KOPT-K1 (cell line): ENCODE data around the gene NTN4.
"Not testable (repeated sequence)": the region's sequence is repeated elsewhere in the genome, so short reads cannot be mapped to it uniquely, and the experiment has no call there.

Experiments used
- H3K27ac ChIP-seq: fragments of 200-600 bp; sonication (generic); 2 replicates; pipeline ENCODE4 v1.5.1; 2016; ENCODE audit warnings: antibody characterized with exemption, mild to moderate bottlenecking, low read depth, low read length; ENCODE audit not compliant: poor library complexity, severe bottlenecking
- H3K36me3 ChIP-seq: fragments of 200-600 bp; sonication (generic); 2 replicates; pipeline ENCODE4 v1.5.1; 2017; ENCODE audit warnings: antibody characterized with exemption, mild to moderate bottlenecking, low read length, moderate library complexity; ENCODE audit not compliant: insufficient read depth
- H3K9me3 ChIP-seq: fragments of 200-600 bp; sonication (generic); 2 replicates; pipeline ENCODE4 v1.5.1; 2017; ENCODE audit warnings: antibody characterized with exemption, low read length, mild to moderate bottlenecking; ENCODE audit not compliant: insufficient read depth, poor library complexity, severe bottlenecking

Gene NTN4

DNA sequence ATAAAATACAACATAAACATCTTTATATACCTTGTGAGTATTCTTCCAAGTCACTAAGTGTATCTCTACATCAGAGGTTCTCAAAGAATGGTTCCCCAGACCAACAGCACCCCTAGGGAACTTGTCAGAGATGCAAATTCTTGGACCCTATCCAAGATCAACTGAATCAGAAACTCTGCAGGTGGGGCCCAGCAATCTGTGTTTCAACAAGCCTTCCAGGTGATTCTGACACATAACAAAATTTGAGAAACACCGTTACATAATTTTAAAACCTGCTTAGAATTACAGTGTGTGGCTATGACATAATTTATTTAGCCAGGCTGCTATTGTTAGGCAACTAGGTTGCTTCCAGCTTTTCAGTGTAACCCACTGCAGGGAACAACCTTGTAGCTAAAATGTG lies 49.8 kb downstream of the NTN4 start:
- Histone ChIP-seq H3K36me3 (no peaks in the 10 kb centered on the region), H3K9me3 (peaks cover 9% of the 10 kb centered on the region), H3K27ac (no peak overlapping the region)

DNA sequence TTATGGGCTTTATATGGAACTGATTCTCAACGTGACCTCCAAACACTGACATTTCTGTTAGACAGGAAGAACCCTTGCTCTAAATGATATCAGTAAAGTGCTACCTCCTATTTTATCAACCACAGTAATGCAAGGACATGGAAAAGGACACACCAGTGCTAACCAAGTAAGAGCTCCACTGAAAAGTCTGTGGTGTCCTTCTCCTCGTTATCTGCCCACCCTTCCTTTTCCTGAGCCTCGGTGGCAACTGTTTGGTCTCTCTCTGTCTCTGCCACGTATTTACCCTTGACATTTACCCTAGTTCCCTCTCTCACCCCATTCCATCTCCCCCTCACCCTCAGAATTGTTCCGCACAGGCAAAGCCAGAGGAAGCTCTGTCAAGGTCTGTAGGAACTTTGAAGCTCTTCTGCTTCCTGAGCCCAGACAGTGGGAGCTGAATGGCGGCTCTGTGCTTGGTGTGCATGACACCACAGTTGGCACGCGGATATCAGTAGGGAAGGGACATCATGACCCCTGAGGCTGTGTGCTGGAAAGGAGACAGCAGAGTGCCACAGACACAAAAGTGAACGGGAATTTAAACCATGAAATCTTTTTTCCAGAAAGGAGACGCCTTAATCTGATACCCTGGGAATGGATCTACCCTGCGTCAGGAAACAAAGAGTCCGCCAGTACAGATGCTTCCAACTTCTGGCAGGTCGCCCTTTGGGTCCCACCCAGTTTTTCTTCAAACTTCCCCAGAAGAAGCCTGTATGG lies 50.8 kb downstream of the NTN4 start:
- Histone ChIP-seq H3K36me3 (no peaks in the 10 kb centered on the region), H3K27ac (no peak overlapping the region), H3K9me3 (no peaks in the 10 kb centered on the region)

DNA sequence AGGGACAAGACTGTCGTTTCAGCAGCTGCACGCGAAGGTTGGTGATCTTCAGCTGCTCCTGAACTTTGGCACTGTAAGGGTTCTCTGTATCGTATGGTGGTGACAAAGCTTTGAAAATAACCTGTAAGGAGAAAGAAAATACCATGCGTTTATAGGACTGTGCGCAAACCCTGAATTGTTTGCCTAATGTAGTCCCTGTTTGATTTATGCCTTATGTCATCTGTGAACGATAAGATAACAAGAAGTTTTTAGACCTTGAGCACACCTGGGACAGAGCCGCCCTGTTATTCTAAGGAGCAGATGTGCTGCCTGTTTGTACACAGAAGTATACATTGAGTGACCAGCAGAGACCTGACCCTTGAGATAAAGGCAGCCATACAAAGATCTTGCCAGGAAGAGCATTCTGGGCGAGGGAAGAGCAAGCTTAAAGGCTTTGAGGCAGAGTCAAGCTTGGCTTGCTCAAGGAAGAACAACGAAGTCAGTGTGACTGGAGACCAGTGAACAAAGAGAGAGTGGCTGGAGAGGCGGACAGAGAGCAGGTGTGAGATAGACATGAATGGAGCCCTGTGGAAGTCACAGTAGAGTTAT lies 52.4 kb downstream of the NTN4 start:
- H3K36me3 ChIP-seq = no peaks in the 10 kb centered on the region
- H3K9me3 ChIP-seq = no peaks in the 10 kb centered on the region
- no peak overlapping the region for H3K27ac ChIP-seq

DNA sequence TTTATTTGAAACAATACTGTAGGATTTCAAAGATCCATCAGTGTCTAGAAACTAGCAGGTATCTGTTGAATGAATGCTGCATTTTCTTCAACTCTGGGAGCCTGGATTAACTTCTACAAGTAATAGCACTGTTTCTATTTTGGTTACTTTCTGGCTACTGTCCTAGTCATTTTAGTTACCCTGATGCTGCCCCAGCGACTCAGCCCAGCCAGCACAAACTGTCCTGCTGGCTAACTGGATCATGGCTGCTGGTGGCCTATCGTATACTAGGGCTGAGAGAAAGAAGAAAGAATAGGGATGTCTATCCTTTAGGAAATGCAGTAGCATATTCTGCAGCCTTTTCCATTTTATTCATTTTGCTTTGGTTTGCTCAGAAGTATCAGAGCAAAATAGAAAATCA lies 53.9 kb downstream of the NTN4 start:
- H3K36me3 ChIP-seq = no peaks in the 10 kb centered on the region
- H3K27ac ChIP-seq = no peak overlapping the region
- no peaks in the 10 kb centered on the region for H3K9me3 ChIP-seq

DNA sequence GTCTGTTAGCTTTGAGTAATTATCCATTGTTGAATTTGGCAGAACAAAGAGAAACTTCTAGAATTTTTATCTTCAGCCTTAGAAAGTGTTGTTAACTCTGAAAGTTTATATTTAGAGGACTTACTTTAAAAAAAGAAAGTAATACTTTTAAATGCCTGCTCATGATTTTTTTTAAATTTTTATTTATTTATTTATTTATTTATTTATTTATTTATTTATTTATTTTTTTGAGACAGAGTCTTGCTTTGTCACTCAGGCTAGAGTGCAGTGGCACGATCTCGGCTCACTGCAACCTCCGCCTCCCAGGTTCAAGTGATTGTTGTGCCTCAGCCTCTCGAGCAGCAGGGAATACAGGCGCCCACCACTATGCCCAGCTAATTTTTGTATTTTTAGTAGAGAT lies 54.8 kb downstream of the NTN4 start:
- not testable (repeated sequence) for H3K27ac ChIP-seq, H3K36me3 ChIP-seq, H3K9me3 ChIP-seq

DNA sequence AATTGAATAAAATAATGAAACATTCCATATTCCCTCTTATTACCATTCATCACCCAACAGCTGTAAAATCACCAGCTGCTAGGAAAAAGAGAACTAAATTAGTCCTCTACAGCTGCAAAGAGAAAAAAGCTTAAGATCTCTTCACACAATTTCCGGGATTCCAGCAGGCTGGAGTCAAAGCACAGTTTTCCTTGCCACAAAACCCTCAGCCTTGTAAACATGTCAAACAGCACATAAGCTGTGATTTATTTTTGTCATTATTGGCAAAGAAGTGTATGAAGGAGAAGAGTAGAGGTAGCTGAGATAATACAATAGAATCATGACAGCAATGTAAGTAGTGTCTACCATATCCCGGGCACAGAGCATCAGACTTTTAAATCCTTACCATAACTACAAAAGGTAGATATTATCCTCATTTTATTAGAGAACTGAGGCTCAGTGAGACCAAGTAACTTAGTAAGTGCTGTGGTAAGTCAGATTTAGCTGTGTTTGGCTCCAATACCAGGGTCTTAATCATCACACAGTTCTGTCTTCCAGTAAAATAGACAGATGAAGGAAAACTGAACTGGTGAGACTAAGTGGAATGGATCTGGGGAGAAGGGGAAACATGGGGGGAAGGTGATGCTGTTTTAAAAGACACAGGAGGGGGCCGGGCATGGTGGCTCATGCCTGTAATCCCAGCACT lies 57.3 kb downstream of the NTN4 start:
- no peak overlapping the region for H3K27ac ChIP-seq
- no peaks in the 10 kb centered on the region for H3K36me3 ChIP-seq
- H3K9me3 ChIP-seq = no peaks in the 10 kb centered on the region

DNA sequence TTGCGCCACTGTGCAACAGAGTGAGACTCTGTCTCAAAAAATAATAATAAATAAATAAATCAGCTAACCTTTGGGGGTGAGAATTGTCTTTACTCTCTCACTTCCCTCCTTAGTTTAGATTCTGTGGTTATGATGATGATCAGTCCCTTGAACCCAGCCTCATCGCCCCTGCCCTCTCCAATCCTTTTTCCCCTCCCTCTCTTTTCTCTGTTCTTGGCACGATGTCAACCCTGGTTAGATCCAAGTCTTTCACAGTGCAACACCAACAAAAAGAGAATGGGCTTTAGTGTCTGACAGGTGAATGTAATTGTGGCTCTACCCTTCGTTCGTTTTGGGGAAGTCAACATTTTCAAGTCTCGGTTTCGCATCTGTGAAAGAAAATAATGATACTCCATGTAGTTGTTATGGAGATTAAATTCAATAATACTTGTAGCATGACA lies 59.0 kb downstream of the NTN4 start:
- H3K9me3 ChIP-seq = peaks cover 13% of the 10 kb centered on the region
- H3K36me3 ChIP-seq = no peaks in the 10 kb centered on the region
- no peak overlapping the region for H3K27ac ChIP-seq

DNA sequence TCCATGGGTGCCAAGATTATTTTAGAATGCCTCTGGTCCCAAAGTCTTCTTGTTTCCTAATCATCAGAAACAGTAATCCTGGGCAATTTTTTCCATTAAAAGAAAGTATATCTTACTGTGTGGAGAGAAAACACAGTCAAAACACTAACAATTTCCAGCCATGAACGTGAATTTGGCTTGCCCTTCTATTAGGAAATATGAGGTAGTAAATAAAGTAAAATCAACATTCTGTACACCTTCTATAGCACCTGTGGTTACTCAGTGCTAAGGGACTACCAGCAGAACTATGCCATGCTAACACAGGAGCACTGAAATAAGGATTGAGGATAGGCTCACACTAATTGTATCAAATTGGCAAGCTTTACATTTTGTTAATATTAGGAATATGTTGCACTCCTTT lies 60.1 kb downstream of the NTN4 start:
- peaks cover 18% of the 10 kb centered on the region for H3K9me3 ChIP-seq
- H3K36me3 ChIP-seq = no peaks in the 10 kb centered on the region
- no peak overlapping the region for H3K27ac ChIP-seq

DNA sequence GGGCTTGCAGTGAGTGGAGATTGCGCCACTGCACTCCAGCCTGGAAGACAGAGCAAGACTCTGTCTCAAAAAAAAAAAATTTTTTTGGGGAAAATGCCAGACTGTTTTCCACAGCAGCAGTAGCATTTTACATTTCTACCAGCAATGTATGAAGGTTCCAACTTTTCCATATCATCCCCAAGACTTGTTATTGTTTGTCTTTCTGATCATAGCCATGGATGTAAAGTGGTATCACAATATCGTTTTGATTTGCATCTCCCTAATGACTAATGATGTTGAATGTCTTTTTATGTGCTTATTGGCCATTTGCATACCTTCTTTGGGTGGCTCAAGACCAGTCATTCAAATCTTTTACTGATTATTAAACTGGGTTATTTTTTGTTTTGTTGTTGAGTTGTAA lies 63.7 kb downstream of the NTN4 start:
- no peak overlapping the region for H3K27ac ChIP-seq
- peaks cover 18% of the 10 kb centered on the region for H3K9me3 ChIP-seq
- H3K36me3 ChIP-seq = no peaks in the 10 kb centered on the region

DNA sequence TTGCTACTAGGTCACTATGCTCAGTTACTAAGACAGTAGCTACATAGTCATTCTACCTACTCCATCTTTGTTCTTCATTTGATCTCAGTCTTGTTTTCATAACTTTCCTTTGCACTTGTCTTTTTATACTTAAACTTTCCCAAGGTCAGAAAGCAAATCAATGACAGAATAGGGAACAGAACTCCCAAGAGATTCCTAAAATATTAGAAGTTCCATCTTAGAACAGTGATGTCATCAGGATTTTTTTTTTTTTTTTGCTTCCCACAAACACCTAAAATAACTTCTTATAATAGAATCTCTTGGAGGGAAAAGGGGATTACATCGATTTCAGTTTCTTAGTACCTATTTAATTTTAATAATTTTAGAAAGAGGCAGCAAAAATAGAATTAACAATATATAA lies 65.8 kb downstream of the NTN4 start:
- H3K36me3 ChIP-seq = no peaks in the 10 kb centered on the region
- H3K9me3 ChIP-seq = peaks cover 18% of the 10 kb centered on the region

DNA sequence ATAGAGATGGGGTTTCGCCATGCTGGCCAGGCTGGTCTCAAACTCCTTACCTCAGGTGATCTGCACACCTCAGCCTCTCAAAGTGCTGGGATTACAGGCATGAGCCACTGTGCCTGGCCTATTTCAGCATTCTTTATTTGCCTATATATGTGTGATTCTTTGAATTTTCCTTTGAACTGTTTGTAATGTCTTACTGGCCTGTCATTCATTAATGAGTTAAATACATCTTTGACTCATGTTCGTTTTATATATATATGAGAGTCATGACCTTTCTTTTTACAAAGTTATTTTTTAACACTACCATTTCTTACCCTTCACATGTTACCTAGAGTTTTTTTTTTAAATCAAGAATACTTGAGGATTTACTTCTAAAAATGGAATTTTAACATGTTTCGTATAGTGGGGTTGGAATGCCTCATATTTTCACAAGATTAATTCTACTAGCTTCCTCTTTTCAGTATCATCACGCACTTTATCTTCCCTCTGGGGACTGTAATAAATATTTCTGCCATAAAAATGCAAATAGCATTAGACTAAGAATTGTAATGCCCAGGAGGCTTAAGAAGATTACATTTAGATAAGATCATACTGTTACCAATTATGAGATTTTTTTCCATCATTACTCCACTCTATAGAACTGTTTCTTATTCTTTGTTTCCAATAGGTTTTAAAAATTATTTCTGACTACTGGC lies 66.7 kb downstream of the NTN4 start:
- Histone ChIP-seq H3K9me3 (peaks cover 18% of the 10 kb centered on the region), H3K36me3 (no peaks in the 10 kb centered on the region)

More for the DNA sequence above, 65.8 kb downstream of the NTN4 start:
- H3K27ac ChIP-seq = no peak overlapping the region

DNA sequence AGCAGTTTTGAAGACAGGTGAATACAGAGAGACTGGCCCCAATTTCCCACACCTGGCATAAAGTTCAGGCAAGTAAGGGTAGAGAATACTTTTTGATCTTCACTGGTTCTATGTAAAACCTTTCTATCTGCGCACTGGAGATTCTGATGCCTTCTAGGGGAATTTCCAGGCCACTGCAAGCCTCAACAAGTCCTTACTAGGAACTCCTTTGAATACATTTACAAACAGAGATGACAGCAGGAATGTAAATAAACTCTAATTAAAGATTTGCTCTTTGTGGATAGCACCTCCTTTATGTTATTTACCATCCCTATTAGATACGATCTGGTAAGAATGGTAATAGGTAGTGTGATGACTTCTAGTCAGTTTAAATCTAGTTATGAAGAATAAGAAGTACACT lies 69.2 kb downstream of the NTN4 start:
- H3K27ac ChIP-seq = no peak overlapping the region
- no peaks in the 10 kb centered on the region for H3K36me3 ChIP-seq

More for the DNA sequence above, 66.7 kb downstream of the NTN4 start:
- no peak overlapping the region for H3K27ac ChIP-seq

DNA sequence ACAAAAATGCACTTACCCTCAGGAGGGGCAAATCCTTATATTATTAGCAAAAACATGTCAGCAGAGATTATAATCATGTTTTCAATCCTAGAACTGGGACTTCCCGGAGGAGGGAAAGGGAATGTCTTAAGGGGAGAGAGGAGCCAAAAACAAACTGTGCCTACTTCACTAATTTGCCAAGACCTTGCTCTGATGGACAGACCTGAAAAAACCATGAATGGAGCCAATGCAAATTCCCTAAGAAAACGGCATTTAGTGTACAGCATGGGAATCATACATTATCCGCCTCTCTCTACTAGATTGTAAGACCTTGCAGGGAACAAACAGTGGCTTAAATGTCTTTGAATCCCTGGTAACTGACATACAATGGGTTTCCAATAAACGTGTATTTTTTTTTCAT lies 70.4 kb downstream of the NTN4 start:
- Histone ChIP-seq H3K27ac (no peak overlapping the region), H3K9me3 (no peaks in the 10 kb centered on the region), H3K36me3 (no peaks in the 10 kb centered on the region)

More for the DNA sequence above, 69.2 kb downstream of the NTN4 start:
- peaks cover 3% of the 10 kb centered on the region for H3K9me3 ChIP-seq

DNA sequence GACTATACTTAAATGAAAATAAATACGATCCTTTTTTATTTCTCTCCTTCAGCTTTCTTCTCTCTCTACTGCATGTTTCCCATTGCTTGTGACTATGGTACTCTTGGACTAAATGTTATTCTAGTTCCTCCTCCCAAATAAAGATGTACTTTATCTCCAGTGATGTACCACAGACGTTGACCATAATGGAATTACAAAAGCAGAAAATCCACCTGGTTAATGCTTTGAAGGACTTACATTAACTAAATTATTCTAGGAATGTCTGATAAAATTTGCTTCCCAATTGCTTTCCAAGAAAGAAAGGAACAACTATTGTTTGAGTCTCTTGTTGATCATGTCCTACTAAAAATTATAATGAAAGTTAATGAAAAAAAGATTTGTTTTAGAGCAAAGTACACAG lies 71.8 kb downstream of the NTN4 start:
- no peak overlapping the region for H3K27ac ChIP-seq
- H3K36me3 ChIP-seq = no peaks in the 10 kb centered on the region
- H3K9me3 ChIP-seq = no peaks in the 10 kb centered on the region

DNA sequence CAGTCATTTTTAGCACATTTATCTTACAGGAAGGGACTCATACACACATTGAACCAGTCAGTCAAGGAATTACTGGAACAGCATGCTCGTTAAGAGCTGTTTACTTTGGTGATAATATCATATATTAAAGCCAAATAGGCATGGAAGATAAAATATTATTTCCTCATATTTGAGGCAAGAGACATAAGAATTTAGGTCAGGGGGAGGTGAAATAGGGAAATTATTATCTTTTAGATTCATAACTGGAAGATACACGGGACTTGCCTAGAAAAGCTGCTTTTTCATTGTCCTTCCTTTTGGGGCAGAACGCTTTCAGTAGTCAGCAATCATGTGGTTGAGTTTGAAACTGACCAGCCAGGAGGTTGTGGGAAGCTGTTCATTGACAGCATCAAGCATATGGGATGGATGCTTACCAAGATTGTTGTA lies 72.5 kb downstream of the NTN4 start:
- Histone ChIP-seq H3K27ac (no peak overlapping the region), H3K36me3 (no peaks in the 10 kb centered on the region), H3K9me3 (no peaks in the 10 kb centered on the region)
